Astrocyte (in vitro differentiated cells and primary cell): ENCODE data around the gene EIF4E1B. TPM values are rescaled to one million over a fixed set of nuclear protein-coding genes. Genes with fewer than 3 reads are reported as not detected.
A peak's percentile ranks its signal among the peaks of the same experiment; 100 is the strongest.

Source experiments
- DNase-seq: peaks from one replicate; pipeline ENCODE4 v3.0.0-alpha.2; 2010; ENCODE audit warnings: low read depth
- FAIRE-seq: peaks from 2 replicates; lab custom pipeline; 2011; peaks lifted over from hg19 to GRCh38; lab: Jason Lieb, UNC
- H2AFZ ChIP-seq: 2 replicates; pipeline ENCODE4 v1.6.0; 2012; ENCODE audit warnings: low read depth, low read length, inconsistent platforms
- H3K27ac ChIP-seq: 2 replicates; pipeline ENCODE4 v1.5.1; 2011; ENCODE audit warnings: low read depth, low read length, inconsistent platforms
- H3K27me3 ChIP-seq: 2 replicates; pipeline ENCODE4 v1.6.0; 2011; ENCODE audit warnings: low read length, inconsistent platforms; ENCODE audit not compliant: insufficient read depth
- H3K36me3 ChIP-seq: 2 replicates; pipeline ENCODE4 v1.5.1; 2011; ENCODE audit warnings: low read length, inconsistent platforms; ENCODE audit not compliant: insufficient read depth
- H3K4me1 ChIP-seq: 2 replicates; pipeline ENCODE4 v1.5.1; 2011; ENCODE audit warnings: low read length, inconsistent platforms; ENCODE audit not compliant: insufficient read depth
- H3K4me2 ChIP-seq: 2 replicates; pipeline ENCODE4 v1.6.0; 2012; ENCODE audit warnings: low read length, inconsistent platforms
- H3K4me3 ChIP-seq: 2 replicates; pipeline ENCODE4 v1.5.1; 2011; ENCODE audit warnings: low read depth, mild to moderate bottlenecking, low read length, inconsistent platforms; ENCODE audit not compliant: insufficient read depth
- H3K79me2 ChIP-seq: 2 replicates; pipeline ENCODE4 v1.6.0; 2012; ENCODE audit warnings: mild to moderate bottlenecking, low read length, inconsistent platforms; ENCODE audit not compliant: insufficient read depth
- H3K9ac ChIP-seq: 2 replicates; pipeline ENCODE4 v1.6.0; 2012; ENCODE audit warnings: mild to moderate bottlenecking, low read length, inconsistent platforms
- H3K9me3 ChIP-seq: 2 replicates; pipeline ENCODE4 v1.5.1; 2012; ENCODE audit warnings: low read depth, mild to moderate bottlenecking, low read length, inconsistent platforms; ENCODE audit not compliant: insufficient read depth
- H4K20me1 ChIP-seq: 2 replicates; pipeline ENCODE4 v1.6.0; 2012; ENCODE audit warnings: low read length, inconsistent platforms; ENCODE audit not compliant: insufficient read depth
- H3K27ac Mint-ChIP-seq: one replicate; pipeline ENCODE4 v1.8.0; 2021; ENCODE audit warnings: mild to moderate bottlenecking, mixed read lengths; ENCODE audit not compliant: unreplicated experiment
- H3K27me3 Mint-ChIP-seq: one replicate; pipeline ENCODE4 v1.8.0; 2021; ENCODE audit warnings: low read depth, mixed read lengths; ENCODE audit not compliant: unreplicated experiment
- H3K36me3 Mint-ChIP-seq: one replicate; pipeline ENCODE4 v1.8.0; 2021; ENCODE audit warnings: low read depth, mixed read lengths; ENCODE audit not compliant: unreplicated experiment
- H3K4me1 Mint-ChIP-seq: one replicate; pipeline ENCODE4 v1.8.0; 2021; ENCODE audit warnings: low read depth, mixed read lengths; ENCODE audit not compliant: unreplicated experiment
- H3K4me3 Mint-ChIP-seq: one replicate; pipeline ENCODE4 v1.8.0; 2021; ENCODE audit warnings: mild to moderate bottlenecking, moderate library complexity, mixed read lengths; ENCODE audit not compliant: unreplicated experiment
- H3K9me3 Mint-ChIP-seq: one replicate; pipeline ENCODE4 v1.8.0; 2021; ENCODE audit warnings: mild to moderate bottlenecking, mixed read lengths; ENCODE audit not compliant: unreplicated experiment
- CTCF ChIP-seq: IDR thresholded peaks from 2 replicates; pipeline ENCODE4 v1.5.1; 2011; ENCODE audit warnings: low read depth, mild to moderate bottlenecking, inconsistent platforms, low read length, moderate library complexity; ENCODE audit not compliant: insufficient read depth
- EZH2 ChIP-seq: IDR thresholded peaks from 2 replicates; pipeline ENCODE4 v1.6.1; 2012; ENCODE audit warnings: mild to moderate bottlenecking, low read length, inconsistent platforms; ENCODE audit not compliant: insufficient read depth
- total RNA-seq: library from RNA; stranded (reverse); gene quantifications from 2 replicates; pipeline ENCODE4 v1.2.1, GENCODE V29; 2021

Gene EIF4E1B
- total RNA-seq, 1 donor from 2014 or later, result not detected

- FAIRE-seq, result no peak
- Histone ChIP-seq H3K4me3 (peak overlapping the region; percentile 56), H4K20me1 (peaks cover 31% of the 10 kb centered on the region), H3K4me2 (peak overlapping the region; percentile 90), H3K79me2 (peaks cover 9% of the 10 kb centered on the region), H2AFZ (peak overlapping the region; percentile 69), H3K36me3 (no peaks in the 10 kb centered on the region), H3K27me3 (no peaks in the 10 kb centered on the region), H3K27ac (no peak overlapping the region), H3K9ac (peak overlapping the region; percentile 26), H3K4me1 (peaks cover 25% of the 10 kb centered on the region), H3K9me3 (no peaks in the 10 kb centered on the region)
- H3K36me3 Mint-ChIP-seq, result no peaks in the 10 kb centered on the region
- TF ChIP-seq CTCF, result no peak
- no peak for TF ChIP-seq EZH2
- no peak for DNase-seq
- peaks cover 28% of the 10 kb centered on the region for H3K4me1 Mint-ChIP-seq
- H3K9me3 Mint-ChIP-seq, result no peaks in the 10 kb centered on the region
- peak overlapping the region; percentile 74 for H3K4me3 Mint-ChIP-seq
- no peak overlapping the region for H3K27ac Mint-ChIP-seq
- H3K27me3 Mint-ChIP-seq, result peaks cover 8% of the 10 kb centered on the region
These were observed 20.1 kb upstream of the EIF4E1B start for GRCh38 chr5:176610435-176610773.

GRCh38 chr5:176611435-176611834 lies 19.0 kb upstream of the EIF4E1B start:
- H3K27ac Mint-ChIP-seq, result no peak overlapping the region
- no peaks in the 10 kb centered on the region for H3K9me3 Mint-ChIP-seq
- H3K36me3 Mint-ChIP-seq, result no peaks in the 10 kb centered on the region
- FAIRE-seq (peak; percentile 17), DNase-seq (peak; percentile 76)
- Histone ChIP-seq H3K36me3 (no peaks in the 10 kb centered on the region), H3K4me2 (no peak overlapping the region), H3K9ac (no peak overlapping the region), H3K4me1 (peaks cover 31% of the 10 kb centered on the region), H3K27ac (no peak overlapping the region), H2AFZ (no peak overlapping the region), H3K9me3 (no peaks in the 10 kb centered on the region), H4K20me1 (peaks cover 28% of the 10 kb centered on the region), H3K79me2 (peaks cover 9% of the 10 kb centered on the region), H3K27me3 (no peaks in the 10 kb centered on the region), H3K4me3 (no peak overlapping the region)
- peaks cover 8% of the 10 kb centered on the region for H3K27me3 Mint-ChIP-seq
- H3K4me3 Mint-ChIP-seq, result peak overlapping the region; percentile 30
- peaks cover 36% of the 10 kb centered on the region for H3K4me1 Mint-ChIP-seq
- TF ChIP-seq CTCF (no peak), EZH2 (no peak)

- no peak overlapping the region for H3K9ac ChIP-seq
- H3K36me3 ChIP-seq, result no peaks in the 10 kb centered on the region
- H3K4me3 ChIP-seq, result no peak overlapping the region
- Mint-ChIP-seq H3K4me3 (no peak overlapping the region), H3K27me3 (peaks cover 8% of the 10 kb centered on the region), H3K9me3 (no peaks in the 10 kb centered on the region), H3K4me1 (peaks cover 41% of the 10 kb centered on the region), H3K27ac (no peak overlapping the region), H3K36me3 (no peaks in the 10 kb centered on the region)
- TF ChIP-seq EZH2 (no peak), CTCF (no peak)
- no peak overlapping the region for H3K4me2 ChIP-seq
- H2AFZ ChIP-seq, result no peak overlapping the region
- FAIRE-seq (no peak), DNase-seq (no peak)
- H3K9me3 ChIP-seq, result no peaks in the 10 kb centered on the region
- H3K27ac ChIP-seq, result no peak overlapping the region
- H4K20me1 ChIP-seq, result peaks cover 22% of the 10 kb centered on the region
- peaks cover 9% of the 10 kb centered on the region for H3K79me2 ChIP-seq
- no peaks in the 10 kb centered on the region for H3K27me3 ChIP-seq
- H3K4me1 ChIP-seq, result peaks cover 31% of the 10 kb centered on the region
These were observed 18.5 kb upstream of the EIF4E1B start for GRCh38 chr5:176612008-176612407.
